ENCODE measurements around the gene CREBBP.

Gene CREBBP

GRCh38 chr16:3873482-3874173 is 6.9 kb downstream of the CREBBP start:
- Histone ChIP-seq H4K91ac (ENCODE audit: low read length) (no peak overlapping the region), H3K27me3 (ENCODE audit: control insufficient read depth in 1 of 2, insufficient read depth in 1 of 2, low read length in 2 of 2) (no peaks in the 10 kb centered on the region), H3K27ac (ENCODE audit: low read length, poor library complexity, severe bottlenecking) (no peak overlapping the region), H3K9me3 (ENCODE audit: control insufficient read depth, low read length) (no peaks in the 10 kb centered on the region), H3K4ac (ENCODE audit: low read depth in 1 of 2, low read length in 2 of 2) (no peak overlapping the region), H2AK5ac (ENCODE audit: low read length, severe bottlenecking) (no peak overlapping the region), H3K9ac (ENCODE audit: low read length) (no peak overlapping the region), H3K36me3 (ENCODE audit: control insufficient read depth in 1 of 2, insufficient read depth in 2 of 2, low read depth in 1 of 2, low read length in 2 of 2) (peaks cover 9 to 11% of the 10 kb centered on the region in 2 experiments), H3K4me2 (ENCODE audit: low read length, poor library complexity, severe bottlenecking) (no peak overlapping the region), H3K4me1 (ENCODE audit: control insufficient read depth, insufficient read depth, low read depth, low read length) (peaks cover 30% of the 10 kb centered on the region), H3K23ac (ENCODE audit: low read length in 2 of 2) (no peak overlapping the region), H2BK12ac (ENCODE audit: low read length in 2 of 2) (no peak overlapping the region), H2BK15ac (ENCODE audit: low read depth, poor library complexity, severe bottlenecking) (no peak overlapping the region), H3K18ac (ENCODE audit: low read depth in 1 of 2, low read length in 2 of 2) (no peak overlapping the region), H3K14ac (ENCODE audit: low read length in 2 of 2) (no peak overlapping the region), H4K8ac (ENCODE audit: low read length) (no peak overlapping the region), H2AFZ (ENCODE audit: low read depth, low read length) (no peak overlapping the region), H3K79me1 (replicated peaks; ENCODE audit: low read length, poor library complexity, severe bottlenecking) (peaks cover 3% of the 10 kb centered on the region), H2BK120ac (ENCODE audit: low read depth, low read length) (no peak overlapping the region), H3K4me3 (ENCODE audit: insufficient read depth in 1 of 2, low read depth in 1 of 2, low read length in 2 of 2) (no peak overlapping the region), H2BK5ac (ENCODE audit: low read depth, low read length, poor library complexity, severe bottlenecking) (no peak overlapping the region)
- WGBS: 87% methylated on average over 11 of the region's 13 CpGs
- DNase-seq: no peak

- no peak overlapping the region for H2BK12ac ChIP-seq (ENCODE audit: low read length in 2 of 2)
- H3K4ac ChIP-seq (ENCODE audit: low read depth in 1 of 2, low read length in 2 of 2): no peak overlapping the region
- H2BK5ac ChIP-seq (ENCODE audit: low read depth, low read length, poor library complexity, severe bottlenecking): no peak overlapping the region
- H3K27ac ChIP-seq (ENCODE audit: low read length, poor library complexity, severe bottlenecking): no peak overlapping the region
- H2BK15ac ChIP-seq (ENCODE audit: low read depth, poor library complexity, severe bottlenecking): no peak overlapping the region
- H2AFZ ChIP-seq (ENCODE audit: low read depth, low read length): no peak overlapping the region
- H3K27me3 ChIP-seq (ENCODE audit: control insufficient read depth in 1 of 2, insufficient read depth in 1 of 2, low read length in 2 of 2): no peaks in the 10 kb centered on the region
- DNase-seq: no peak
- H3K36me3 ChIP-seq (ENCODE audit: control insufficient read depth in 1 of 2, insufficient read depth in 2 of 2, low read depth in 1 of 2, low read length in 2 of 2): peaks cover 6 to 7% of the 10 kb centered on the region in 2 experiments
- no peak overlapping the region for H3K23ac ChIP-seq (ENCODE audit: low read length in 2 of 2)
- H3K4me3 ChIP-seq (ENCODE audit: insufficient read depth in 1 of 2, low read depth in 1 of 2, low read length in 2 of 2): peak overlapping the region in 1 of 2 experiments; percentile 32
- H3K4me1 ChIP-seq (ENCODE audit: control insufficient read depth, insufficient read depth, low read depth, low read length): peaks cover 34% of the 10 kb centered on the region
- 82% methylated on average over 12 of the region's 12 CpGs for WGBS
- no peak overlapping the region for H3K14ac ChIP-seq (ENCODE audit: low read length in 2 of 2)
- peak overlapping the region; percentile 34 for H3K9ac ChIP-seq (ENCODE audit: low read length)
- no peak overlapping the region for H4K8ac ChIP-seq (ENCODE audit: low read length)
- H4K91ac ChIP-seq (ENCODE audit: low read length): no peak overlapping the region
- H3K4me2 ChIP-seq (ENCODE audit: low read length, poor library complexity, severe bottlenecking): no peak overlapping the region
- peaks cover 2% of the 10 kb centered on the region for H3K79me1 ChIP-seq (replicated peaks; ENCODE audit: low read length, poor library complexity, severe bottlenecking)
- H2AK5ac ChIP-seq (ENCODE audit: low read length, severe bottlenecking): no peak overlapping the region
- no peak overlapping the region for H2BK120ac ChIP-seq (ENCODE audit: low read depth, low read length)
- no peak overlapping the region for H3K18ac ChIP-seq (ENCODE audit: low read depth in 1 of 2, low read length in 2 of 2)
- H3K9me3 ChIP-seq (ENCODE audit: control insufficient read depth, low read length): no peaks in the 10 kb centered on the region
These were observed 8.2 kb downstream of the CREBBP start for GRCh38 chr16:3872216-3872895.

GRCh38 chr16:3868967-3869366 is 11.5 kb downstream of the CREBBP start:
- Histone ChIP-seq H3K23ac (ENCODE audit: low read length in 2 of 2) (no peak overlapping the region), H4K91ac (ENCODE audit: low read length) (no peak overlapping the region), H3K27me3 (ENCODE audit: control insufficient read depth in 1 of 2, insufficient read depth in 1 of 2, low read length in 2 of 2) (no peaks in the 10 kb centered on the region), H3K18ac (ENCODE audit: low read depth in 1 of 2, low read length in 2 of 2) (no peak overlapping the region), H4K8ac (ENCODE audit: low read length) (peak overlapping the region; percentile 68), H3K36me3 (ENCODE audit: control insufficient read depth in 1 of 2, insufficient read depth in 2 of 2, low read depth in 1 of 2, low read length in 2 of 2) (peaks cover 0 to 3% of the 10 kb centered on the region in 2 experiments), H2BK12ac (ENCODE audit: low read length in 2 of 2) (no peak overlapping the region), H3K27ac (ENCODE audit: low read length, poor library complexity, severe bottlenecking) (no peak overlapping the region), H3K9me3 (ENCODE audit: control insufficient read depth, low read length) (no peaks in the 10 kb centered on the region), H2AFZ (ENCODE audit: low read depth, low read length) (no peak overlapping the region), H3K14ac (ENCODE audit: low read length in 2 of 2) (no peak overlapping the region), H2BK15ac (ENCODE audit: low read depth, poor library complexity, severe bottlenecking) (no peak overlapping the region), H3K9ac (ENCODE audit: low read length) (no peak overlapping the region), H2BK120ac (ENCODE audit: low read depth, low read length) (no peak overlapping the region), H3K4me1 (ENCODE audit: control insufficient read depth, insufficient read depth, low read depth, low read length) (peaks cover 27% of the 10 kb centered on the region), H3K79me1 (replicated peaks; ENCODE audit: low read length, poor library complexity, severe bottlenecking) (peaks cover 2% of the 10 kb centered on the region), H2BK5ac (ENCODE audit: low read depth, low read length, poor library complexity, severe bottlenecking) (no peak overlapping the region), H2AK5ac (ENCODE audit: low read length, severe bottlenecking) (peak overlapping the region; percentile 34), H3K4me3 (ENCODE audit: insufficient read depth in 1 of 2, low read depth in 1 of 2, low read length in 2 of 2) (no peak overlapping the region), H3K4me2 (ENCODE audit: low read length, poor library complexity, severe bottlenecking) (no peak overlapping the region), H3K4ac (ENCODE audit: low read depth in 1 of 2, low read length in 2 of 2) (no peak overlapping the region)
- DNase-seq: no peak
- 97% methylated on average over 2 of the region's 3 CpGs for WGBS

- Histone ChIP-seq H2AK5ac (ENCODE audit: low read length, severe bottlenecking) (no peak overlapping the region), H3K9ac (ENCODE audit: low read length) (no peak overlapping the region), H2AFZ (ENCODE audit: low read depth, low read length) (no peak overlapping the region), H3K27ac (ENCODE audit: low read length, poor library complexity, severe bottlenecking) (no peak overlapping the region), H3K36me3 (ENCODE audit: control insufficient read depth in 1 of 2, insufficient read depth in 2 of 2, low read depth in 1 of 2, low read length in 2 of 2) (peaks cover 0 to 3% of the 10 kb centered on the region in 2 experiments), H2BK12ac (ENCODE audit: low read length in 2 of 2) (no peak overlapping the region), H2BK5ac (ENCODE audit: low read depth, low read length, poor library complexity, severe bottlenecking) (no peak overlapping the region), H3K4me3 (ENCODE audit: insufficient read depth in 1 of 2, low read depth in 1 of 2, low read length in 2 of 2) (no peak overlapping the region), H4K8ac (ENCODE audit: low read length) (no peak overlapping the region), H3K4me1 (ENCODE audit: control insufficient read depth, insufficient read depth, low read depth, low read length) (peaks cover 29% of the 10 kb centered on the region), H3K14ac (ENCODE audit: low read length in 2 of 2) (no peak overlapping the region), H2BK15ac (ENCODE audit: low read depth, poor library complexity, severe bottlenecking) (no peak overlapping the region), H3K4me2 (ENCODE audit: low read length, poor library complexity, severe bottlenecking) (no peak overlapping the region), H3K27me3 (ENCODE audit: control insufficient read depth in 1 of 2, insufficient read depth in 1 of 2, low read length in 2 of 2) (no peaks in the 10 kb centered on the region), H3K18ac (ENCODE audit: low read depth in 1 of 2, low read length in 2 of 2) (no peak overlapping the region), H3K79me1 (replicated peaks; ENCODE audit: low read length, poor library complexity, severe bottlenecking) (peaks cover 2% of the 10 kb centered on the region), H2BK120ac (ENCODE audit: low read depth, low read length) (no peak overlapping the region), H4K91ac (ENCODE audit: low read length) (no peak overlapping the region), H3K9me3 (ENCODE audit: control insufficient read depth, low read length) (no peaks in the 10 kb centered on the region), H3K4ac (ENCODE audit: low read depth in 1 of 2, low read length in 2 of 2) (no peak overlapping the region), H3K23ac (ENCODE audit: low read length in 2 of 2) (peak overlapping the region in 1 of 2 experiments; percentile 14)
- no peak for DNase-seq
- whole genome bisulfite sequencing: 96% methylated on average over 7 of the region's 8 CpGs
These were observed 12.0 kb downstream of the CREBBP start for GRCh38 chr16:3868556-3868955.
